HG03039 (cell line): ENCODE data around the gene POPDC2.

ENCODE experiments used
- ATAC-seq: cut with Tn5 transposase; IDR thresholded peaks from one replicate; pipeline ENCODE4 v1.9.1; 2021; ENCODE audit warnings: mild to moderate bottlenecking, moderate library complexity; ENCODE audit not compliant: unreplicated experiment

Gene POPDC2

DNA sequence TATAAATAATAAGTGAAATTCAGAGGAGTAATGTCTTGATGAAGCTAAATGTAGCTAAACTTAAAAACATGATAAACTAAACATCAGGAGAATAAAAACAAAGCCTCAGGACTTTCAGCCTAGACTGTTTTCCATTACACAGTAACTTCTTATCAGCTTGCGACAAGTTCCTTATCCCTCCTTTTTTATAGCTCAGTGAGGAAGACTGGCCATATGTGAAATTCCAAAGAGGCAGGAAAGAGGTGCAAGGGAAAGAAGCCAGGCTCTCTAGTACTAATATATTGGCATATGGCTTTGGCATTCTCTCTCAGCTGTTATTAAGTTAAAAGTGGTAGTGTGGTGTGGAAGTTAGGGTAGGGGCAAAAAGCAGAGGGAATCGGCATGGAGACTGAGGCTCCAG is 12.4 kb upstream of the POPDC2 start:
- ATAC-seq = no peak

DNA sequence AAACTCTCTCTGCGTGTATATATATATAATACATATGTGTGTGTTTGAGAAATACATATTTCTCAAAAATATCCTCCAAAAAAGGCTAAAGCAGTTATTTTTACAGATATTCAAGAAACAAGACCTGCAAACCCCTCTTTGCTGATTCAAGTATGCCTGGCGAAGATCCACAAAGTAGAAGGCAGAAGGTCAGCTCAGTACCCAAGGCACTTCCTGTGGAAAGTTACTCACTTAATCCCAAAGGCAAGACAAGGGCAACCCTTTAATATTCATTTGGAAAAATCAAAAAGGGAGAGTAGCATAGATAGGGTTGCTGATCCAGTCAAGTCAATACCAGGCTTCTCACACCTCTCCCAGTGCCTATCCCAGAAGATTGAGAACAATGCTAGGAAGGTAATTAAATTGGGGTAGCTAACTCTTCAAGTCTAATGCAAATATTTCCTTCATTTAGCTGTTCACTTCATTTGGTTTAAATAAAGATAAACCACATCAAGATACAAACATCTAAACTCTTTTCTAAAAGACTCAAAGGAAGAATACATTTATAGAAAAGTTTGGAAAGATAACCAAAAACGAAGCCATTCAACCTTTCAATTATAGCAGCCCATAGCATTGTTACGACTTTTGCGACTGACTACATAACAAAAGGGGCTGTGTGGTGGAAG is 9.6 kb upstream of the POPDC2 start:
- no peak for ATAC-seq

DNA sequence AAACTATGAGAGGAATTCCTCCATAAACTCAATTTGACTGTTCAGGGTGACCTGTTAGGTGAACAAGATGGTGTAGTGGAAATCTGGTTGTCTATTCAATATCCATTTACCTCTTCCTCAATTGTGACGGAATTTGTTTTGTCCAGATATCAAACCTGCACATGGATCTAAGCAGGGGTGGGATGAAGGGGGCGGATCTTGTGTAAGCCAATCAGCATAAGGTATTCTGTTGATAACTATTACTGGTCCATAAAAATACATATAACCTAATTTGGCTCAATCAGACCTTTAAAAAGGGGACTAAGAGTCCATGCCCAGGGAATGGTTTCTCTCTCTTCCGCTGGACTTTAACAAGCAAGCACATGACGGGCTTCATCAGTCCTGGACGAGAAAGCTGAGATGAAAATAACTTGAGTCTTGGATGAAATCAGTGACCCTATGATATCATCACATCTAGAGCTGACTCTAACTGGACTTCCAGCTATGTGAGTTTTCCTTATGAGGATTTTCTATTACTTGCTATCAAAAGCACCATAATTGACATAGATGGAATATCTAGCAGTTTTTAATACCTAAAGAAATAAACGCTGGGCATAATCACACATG is 5.7 kb upstream of the POPDC2 start:
- no peak for ATAC-seq

DNA sequence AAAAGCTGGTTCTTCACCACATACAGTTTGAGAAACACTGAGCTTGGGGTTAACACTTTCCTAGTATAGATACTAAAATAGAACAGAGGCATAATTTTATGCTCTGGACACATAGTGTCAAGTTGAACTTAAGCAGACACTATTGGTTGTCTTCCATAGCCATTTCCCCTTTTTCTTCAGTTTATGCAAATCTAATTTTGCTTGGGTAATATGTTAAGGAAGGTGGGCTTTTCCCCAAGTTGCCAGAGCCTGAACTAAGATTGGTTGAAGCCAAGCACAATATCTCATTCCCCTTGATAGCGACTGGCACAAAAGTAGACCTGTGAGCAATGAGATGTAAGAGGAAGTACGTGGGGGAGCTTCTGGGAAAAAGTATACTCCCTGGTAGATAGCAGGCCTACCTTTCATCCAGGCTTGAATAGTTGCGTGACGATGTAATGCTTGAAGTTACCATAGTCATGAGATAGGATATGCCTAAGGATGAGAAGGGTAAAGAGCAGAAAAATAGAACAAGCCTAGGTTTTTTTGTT is 4.5 kb upstream of the POPDC2 start:
- ATAC-seq = no peak

DNA sequence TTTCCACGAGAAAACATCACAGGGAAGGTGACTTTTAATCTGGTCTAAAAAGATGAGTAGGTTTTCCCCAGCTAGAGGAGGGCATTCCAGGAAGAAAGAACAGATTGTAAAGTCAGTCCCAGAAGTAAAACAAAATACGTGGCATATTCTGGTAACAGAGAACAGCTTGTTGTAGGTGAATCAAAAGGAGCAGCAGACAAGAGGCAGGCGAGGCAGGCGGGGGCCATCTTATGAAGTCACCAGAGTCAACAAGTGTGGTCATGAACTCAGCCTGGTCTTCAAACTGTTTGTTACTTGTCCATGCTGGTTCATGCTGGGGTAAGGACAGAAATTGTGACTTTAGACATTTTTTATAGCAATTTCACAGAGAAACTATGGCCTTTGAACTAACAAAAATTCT is 4.0 kb upstream of the POPDC2 start:
- no peak for ATAC-seq

DNA sequence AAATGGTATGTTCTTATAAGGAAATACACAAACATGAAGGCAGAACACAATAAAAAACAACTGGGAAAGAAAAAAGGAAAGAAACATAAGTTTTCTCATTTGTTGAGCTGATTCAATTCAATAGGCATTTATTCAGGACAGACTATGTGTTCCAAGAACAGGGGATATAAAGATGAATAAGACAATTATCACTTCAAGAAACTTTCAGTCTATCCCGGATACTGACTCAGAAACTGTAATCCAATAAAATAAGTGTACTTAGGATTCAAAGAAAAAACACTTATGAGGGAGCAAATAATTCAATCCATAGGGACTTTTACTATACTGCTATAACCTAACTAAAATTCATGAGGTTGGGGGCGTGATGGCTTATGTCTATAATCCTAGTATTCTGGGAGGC is 3.5 kb upstream of the POPDC2 start:
- ATAC-seq = no peak

DNA sequence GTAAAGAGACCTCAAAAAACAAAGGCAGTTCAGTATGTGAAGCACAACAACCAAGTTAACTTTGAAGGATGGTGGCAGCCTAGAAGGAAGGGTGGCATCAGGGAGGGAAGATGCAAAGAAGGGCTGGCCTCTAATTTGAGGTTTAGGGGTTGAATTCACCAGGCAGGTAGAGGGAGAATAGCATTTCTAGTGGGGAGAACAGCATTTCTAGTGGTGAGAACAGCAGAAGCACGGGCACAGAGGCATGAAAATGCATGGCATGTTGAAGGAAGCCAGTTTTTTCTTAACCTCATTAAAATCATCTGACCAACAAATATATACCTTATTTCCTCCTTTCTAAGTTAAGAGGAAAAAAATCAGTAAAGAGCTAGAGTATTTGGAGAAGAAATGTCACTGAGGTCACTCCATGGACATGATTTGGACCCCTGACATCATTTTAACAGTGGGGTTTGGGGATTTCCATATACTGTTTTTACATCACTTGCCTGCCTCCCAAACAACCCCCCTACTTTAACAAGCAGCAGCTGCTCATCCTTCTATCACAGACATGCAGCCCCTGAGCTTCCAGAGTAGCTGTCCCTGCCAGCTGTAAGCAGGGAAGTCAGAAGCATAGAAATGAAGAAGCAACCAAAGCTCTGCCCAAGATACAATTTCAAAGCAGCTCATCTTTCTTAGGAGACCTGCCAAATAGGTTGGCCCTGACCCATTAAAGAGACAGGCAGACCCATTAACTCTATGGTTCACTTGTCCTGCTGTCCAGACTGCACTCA is 2.4 kb upstream of the POPDC2 start:
- no peak for ATAC-seq

DNA sequence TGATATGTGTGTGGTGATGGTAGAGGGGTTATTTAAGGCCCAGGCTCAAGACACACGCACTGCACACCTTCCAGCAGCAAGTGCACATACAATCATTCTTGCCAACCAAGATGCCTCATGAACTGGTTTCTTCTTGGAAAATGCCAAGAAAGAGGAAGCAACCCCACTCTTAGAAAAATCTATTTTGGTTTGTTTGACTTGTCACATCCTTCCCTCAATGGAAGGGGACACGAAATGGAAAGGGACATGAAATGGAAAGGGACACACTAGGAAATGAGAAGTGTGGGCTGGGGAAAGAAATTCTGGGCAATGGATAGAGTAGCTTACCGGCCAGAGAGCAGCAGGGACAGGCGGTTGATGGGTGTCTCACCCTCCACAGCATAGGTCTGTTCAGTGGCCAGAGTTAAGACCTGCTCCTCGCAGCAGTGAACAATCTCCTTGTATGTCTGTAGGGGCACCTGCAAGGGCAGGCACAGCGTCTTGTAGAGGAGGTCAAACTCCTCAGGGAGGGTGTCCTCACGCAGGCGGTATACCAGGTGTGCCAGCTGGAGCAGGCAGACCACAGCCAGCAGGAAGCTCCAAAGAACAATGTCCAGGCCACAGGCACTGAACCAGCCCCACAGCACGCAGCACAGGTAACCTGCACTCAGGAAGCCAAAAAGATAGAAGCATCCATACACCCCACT is 640 bp downstream of the POPDC2 start:
- ATAC-seq = no peak

DNA sequence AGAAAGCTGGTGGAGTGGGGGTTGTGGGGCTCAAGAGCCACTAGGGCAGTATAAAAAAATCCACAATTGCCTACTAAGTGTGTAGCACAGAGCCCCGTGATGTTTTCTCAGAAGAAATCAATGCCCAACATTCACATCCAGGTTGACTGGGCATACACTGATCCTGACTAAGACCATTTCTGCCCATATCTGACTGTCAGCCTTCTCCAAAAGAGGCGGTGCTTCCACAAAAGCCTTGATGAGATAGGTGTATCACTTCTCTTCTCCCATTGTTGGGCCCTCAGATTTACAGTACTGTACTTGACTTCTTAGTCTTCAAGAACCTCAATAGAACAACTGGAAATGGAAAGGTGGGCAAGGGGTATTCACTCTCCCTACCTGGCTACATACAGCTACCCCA is 1.4 kb downstream of the POPDC2 start:
- ATAC-seq = no peak

DNA sequence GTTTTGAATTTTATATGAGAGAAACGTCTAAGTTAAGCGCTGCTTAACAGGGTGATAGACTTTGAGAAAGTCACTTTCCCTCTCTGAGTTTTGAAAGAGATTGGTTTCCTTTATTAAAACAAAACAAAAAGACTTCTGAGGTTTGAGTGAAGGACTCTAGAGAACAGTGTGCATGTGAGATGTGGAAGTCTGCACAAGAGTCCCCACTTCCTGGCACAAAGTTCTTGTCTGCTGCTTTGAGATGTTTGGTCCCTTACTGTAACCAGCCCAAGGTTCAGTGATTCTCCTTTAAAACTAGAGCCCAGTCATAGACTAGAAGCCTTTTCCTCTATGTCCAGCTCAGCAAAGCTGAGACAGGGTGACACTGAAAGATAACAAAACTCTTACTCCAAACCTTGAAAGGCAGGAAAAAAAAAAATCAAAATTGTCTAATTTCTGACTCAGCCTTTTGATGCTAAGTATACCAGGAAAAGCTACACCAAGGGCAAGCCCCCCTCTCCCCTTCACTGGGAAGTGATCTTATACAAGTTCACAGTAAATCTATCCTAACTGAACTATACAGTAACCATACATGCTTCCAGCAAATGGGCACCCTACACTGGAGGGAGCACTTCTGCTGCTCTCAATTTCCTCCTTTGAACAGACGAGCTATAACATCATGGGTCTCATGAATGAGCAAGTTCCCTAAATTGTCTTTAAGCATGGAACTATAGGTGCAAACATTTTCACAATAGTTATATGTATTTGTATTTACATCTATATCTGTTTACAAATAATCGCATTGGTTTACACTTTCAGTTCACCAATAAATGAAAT is 2.3 kb downstream of the POPDC2 start:
- no peak for ATAC-seq

DNA sequence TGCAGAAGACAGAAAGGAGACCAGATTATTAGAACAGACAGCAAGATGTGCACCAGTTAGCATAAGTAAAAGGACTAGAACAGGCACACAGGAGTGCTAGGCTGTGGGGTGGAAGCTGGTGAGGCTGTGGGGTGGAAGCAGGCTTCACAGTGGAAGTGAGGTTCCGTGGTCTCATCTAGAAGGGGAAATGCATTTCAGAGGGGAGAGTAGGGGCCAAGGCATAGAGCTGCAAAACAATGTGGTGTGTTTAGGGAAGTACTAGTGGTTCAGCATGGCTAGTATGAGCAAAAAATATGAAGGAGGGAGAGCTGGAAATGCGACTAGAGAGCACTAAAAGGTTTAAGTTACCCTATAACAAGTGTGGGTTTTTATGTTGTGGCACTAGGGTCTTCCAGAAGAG is 6.5 kb downstream of the POPDC2 start:
- ATAC-seq = no peak

DNA sequence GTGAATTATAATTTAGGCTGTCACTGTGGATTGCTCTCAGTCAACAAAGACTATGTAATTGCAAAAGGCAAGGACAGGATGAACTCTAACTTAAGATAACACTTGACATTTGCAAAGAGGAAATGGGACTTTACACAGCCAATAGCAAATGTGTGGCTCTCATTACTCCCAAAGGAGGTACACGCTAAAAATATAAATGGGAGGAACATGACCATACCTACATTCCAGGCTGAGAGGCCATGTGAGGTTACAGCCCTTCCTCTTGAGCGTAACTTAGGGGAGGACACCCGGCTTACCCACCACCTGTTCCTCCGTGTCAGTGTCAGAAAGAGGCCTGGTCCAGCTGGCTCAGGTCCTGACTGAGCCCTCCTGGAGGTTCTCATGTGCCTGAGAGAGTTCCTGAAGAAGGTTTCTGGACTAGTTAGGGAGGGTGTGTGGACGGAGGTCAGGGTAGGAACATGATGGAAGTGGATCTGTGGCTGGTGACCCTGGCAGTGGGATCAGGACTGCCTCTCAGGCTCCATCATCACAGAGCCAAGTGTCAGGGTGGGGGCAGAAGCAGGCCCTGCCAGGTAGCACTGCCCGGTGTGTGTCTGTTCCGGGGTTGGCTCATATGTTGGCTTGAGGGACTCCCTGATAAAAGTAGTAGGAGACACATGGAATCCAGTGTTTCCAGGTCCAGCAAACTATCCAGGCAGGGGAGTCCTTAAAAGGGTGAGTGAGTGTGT is 7.9 kb downstream of the POPDC2 start:
- no peak for ATAC-seq

DNA sequence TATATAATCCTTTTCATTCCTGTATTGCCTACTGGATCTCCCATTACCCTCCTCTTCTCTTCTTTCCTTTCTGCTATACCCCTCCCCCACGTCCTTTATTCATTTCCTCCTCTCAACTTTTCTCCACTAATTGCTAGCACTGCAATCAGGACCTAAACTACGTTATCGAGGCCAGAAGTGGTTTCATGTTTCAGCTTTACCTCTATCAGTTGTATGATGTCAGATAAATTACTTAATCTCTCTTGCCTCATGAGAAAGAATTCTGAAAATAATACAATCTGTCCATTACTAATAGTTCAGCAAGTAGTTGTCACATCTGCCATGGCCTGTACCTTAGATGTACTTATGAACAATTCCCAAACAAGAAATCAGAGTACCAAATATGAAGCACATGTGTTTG is 10.6 kb downstream of the POPDC2 start:
- no peak for ATAC-seq

DNA sequence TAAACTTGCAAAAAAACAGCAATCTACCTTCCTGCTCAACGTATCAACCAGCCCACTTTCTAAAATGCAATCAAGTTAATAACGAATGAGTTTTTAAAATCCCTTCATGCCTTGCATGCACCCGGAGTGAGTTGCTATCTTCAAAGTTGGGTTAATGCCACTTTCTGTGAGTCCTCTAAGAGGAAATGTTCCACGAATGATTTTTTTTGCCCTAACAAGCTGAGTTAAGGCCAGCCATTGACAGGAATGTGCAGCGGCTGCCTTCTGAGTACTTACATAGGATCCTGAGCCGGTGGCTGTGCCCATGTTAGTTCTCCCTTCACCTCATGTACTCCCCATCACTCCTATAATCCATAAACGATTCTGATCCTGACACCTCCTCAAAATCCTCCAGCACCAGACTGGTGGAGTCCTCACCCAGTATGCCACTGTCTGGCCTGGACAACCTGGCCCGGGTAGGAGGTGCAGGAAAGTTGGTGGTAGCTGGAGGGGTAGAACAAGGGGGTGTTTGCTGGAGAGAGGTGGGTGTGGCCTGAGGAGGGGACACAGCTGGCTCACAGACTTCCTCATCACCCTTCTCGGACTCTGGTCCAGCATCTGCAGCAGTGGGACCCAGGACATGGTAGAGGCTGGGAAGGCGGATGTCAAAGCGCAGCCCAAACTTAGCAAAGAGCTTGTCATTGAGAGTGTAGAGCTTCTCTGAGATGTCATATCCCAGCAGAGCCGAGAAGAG is 12.4 kb downstream of the POPDC2 start:
- ATAC-seq = no peak

DNA sequence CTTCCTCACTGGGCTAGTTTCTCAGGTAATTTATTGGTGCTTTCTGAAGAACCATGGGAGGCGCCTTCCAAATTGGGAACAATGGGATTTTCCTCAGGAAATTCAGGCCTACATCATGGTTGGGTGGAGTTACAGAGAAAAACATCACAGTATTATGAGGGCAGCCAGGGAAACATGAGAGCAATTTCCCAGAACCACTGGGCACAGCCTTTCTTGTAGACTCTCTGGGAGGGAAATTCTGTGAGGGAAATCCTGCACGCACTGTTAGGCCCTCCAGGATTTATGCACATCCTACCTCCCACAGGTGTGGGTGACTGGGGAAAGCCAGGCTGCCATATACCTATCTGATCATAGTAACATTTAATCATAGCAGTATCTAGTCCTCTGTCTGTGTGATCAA is 13.2 kb downstream of the POPDC2 start:
- no peak for ATAC-seq

DNA sequence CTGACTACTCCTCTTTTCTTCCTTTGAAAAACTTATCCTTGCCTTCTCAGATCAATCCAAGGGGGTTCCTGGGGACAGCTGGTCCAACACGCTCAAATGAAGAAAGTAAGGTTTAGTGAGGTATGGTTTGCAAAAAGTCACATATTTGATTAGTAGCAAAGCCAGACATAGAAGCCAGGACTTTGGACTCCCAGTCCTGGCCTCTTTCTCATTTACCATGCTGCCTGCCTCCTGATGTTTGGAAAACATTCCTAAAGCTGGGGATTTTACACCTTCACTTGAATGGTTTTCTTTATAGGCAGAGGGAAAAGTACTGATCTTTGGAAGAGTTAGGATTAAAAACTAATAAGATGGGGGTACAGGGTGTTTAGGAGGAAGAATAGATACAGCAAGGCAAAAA is 14.6 kb downstream of the POPDC2 start:
- ATAC-seq = no peak

DNA sequence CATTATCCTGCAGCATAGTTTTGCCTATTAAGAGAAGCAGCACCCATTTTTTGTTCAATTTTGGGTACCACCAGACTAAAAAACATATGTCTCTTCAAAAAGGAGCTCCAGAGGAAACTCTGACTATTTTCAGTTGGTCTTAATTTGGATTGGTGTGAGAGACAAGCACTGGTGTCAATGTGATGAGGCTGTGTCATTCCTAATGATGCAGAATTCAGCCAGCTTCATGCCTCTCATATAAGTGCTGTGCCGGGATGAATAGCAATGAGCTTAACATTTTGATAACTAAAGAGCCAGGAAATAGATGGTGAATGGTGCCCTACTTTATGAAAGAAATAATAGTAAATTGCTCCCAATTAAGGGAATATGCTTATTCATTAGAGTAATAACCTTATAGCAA is 15.9 kb downstream of the POPDC2 start:
- no peak for ATAC-seq

DNA sequence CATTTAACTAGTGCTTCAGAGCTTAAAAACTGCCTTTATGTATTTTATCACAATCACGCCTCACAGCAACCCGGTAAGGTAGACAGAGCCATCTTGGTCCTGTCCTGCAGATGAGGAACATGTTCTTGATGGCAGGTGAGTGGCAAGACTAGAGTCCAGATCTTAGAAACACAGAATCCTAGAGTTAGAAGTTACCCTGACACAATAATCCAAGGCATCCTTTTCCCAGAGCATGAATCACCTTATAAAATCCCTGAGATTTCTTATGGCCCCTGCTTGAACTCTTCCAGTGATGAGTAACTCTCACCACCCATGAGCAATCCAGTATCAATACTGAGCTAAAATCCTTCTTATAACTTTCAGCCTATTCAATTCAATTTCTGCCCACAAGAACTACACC is 16.9 kb downstream of the POPDC2 start:
- ATAC-seq = no peak

DNA sequence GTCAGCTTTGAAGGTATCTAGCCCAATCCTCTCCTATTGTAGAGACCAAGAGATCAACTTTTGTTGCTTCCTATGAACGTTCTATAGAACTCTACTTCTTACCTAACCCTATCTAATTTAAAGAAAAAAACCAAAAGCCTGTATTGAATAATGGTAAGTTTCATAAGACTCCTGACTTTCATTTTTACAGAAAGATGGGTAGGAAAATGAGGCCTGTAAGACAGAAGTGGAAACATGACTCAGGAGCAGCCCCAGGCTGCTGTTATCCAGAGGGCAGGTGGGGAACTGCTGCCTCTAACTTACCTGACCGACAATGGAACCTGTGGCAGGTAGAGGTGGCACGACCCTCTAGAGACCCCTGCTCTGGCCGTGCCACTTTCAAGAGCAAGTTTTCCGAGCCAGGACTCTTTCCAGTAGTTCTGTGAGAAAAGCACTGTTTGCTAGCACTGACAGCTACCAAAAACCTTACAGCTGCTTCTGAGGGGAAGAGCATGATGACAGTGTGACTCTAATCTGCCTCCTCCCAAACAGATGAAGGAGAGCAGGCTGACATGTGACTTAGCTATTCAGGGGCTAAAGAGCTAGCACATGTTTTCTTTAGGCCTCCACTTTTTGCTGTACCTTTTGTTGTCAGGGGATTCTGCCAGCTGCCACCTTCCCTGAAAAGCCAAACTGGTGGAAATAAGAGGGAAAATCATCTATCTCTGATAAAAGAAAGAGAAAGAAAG is 17.5 kb downstream of the POPDC2 start:
- no peak for ATAC-seq
